H9 (cell line): Measurements from ENCODE around the gene SLC51A. TPM values are rescaled to one million over a fixed set of nuclear protein-coding genes. Genes with fewer than 3 reads are reported as not detected.

Experiments
- DNase-seq: peaks from one replicate; pipeline ENCODE4 v3.0.0-alpha.2; 2017
- H2AFZ ChIP-seq: one replicate; pipeline ENCODE4 v1.6.1; 2013; ENCODE audit warnings: mild to moderate bottlenecking, low read length, control low read depth, moderate library complexity
- H2AK5ac ChIP-seq: 2 replicates; pipeline ENCODE4 v1.6.1; 2013; ENCODE audit warnings: low read length, control low read depth, mixed read lengths; ENCODE audit not compliant: insufficient read length
- H2BK120ac ChIP-seq: one replicate; pipeline ENCODE4 v1.6.1; 2013; ENCODE audit warnings: low read depth, mild to moderate bottlenecking, low read length, control low read depth, inconsistent platforms; ENCODE audit not compliant: poor library complexity, severe bottlenecking
- H2BK12ac ChIP-seq: 2 replicates; pipeline ENCODE4 v1.6.1; 2013; ENCODE audit warnings: low read length, control low read depth, mixed read lengths, low read depth; ENCODE audit not compliant: insufficient read length
- H2BK15ac ChIP-seq: 2 replicates; pipeline ENCODE4 v1.6.1; 2013; ENCODE audit warnings: low read depth, low read length, control low read depth
- H2BK20ac ChIP-seq: one replicate; pipeline ENCODE4 v1.6.1; 2013; ENCODE audit warnings: low read depth, mild to moderate bottlenecking, low read length, control low read depth, inconsistent platforms; ENCODE audit not compliant: poor library complexity, severe bottlenecking
- H2BK5ac ChIP-seq: 2 replicates; pipeline ENCODE4 v1.6.1; 2013; ENCODE audit warnings: low read length, control low read depth, mixed read lengths; ENCODE audit not compliant: insufficient read length
- H3K14ac ChIP-seq: 2 replicates; pipeline ENCODE4 v1.6.1; 2013; ENCODE audit warnings: low read length, control low read depth; ENCODE audit not compliant: insufficient read depth
- H3K18ac ChIP-seq: 2 replicates; pipeline ENCODE4 v1.6.1; 2013; ENCODE audit warnings: low read depth, mild to moderate bottlenecking, mixed read lengths, low read length, control low read depth; ENCODE audit not compliant: insufficient read length
- H3K23ac ChIP-seq: 2 replicates; pipeline ENCODE4 v1.6.1; 2013; ENCODE audit warnings: low read length, control low read depth, mixed read lengths, low read depth; ENCODE audit not compliant: insufficient read length
- H3K23me2 ChIP-seq: 2 replicates; pipeline ENCODE4 v1.6.1; 2013; ENCODE audit warnings: low read depth, mild to moderate bottlenecking, mixed read lengths, low read length, control low read depth; ENCODE audit not compliant: insufficient read length, poor library complexity, severe bottlenecking
- H3K27ac ChIP-seq: 2 replicates; pipeline ENCODE4 v1.5.1; 2013; ENCODE audit warnings: low read length, control low read depth, mixed read lengths, low read depth; ENCODE audit not compliant: insufficient read length
- H3K27me3 ChIP-seq: 2 replicates; pipeline ENCODE4 v1.6.1; 2013; ENCODE audit warnings: low read length, control low read depth, inconsistent platforms; ENCODE audit not compliant: insufficient read depth
- H3K4ac ChIP-seq: 2 replicates; pipeline ENCODE4 v1.6.1; 2013; ENCODE audit warnings: low read depth, mild to moderate bottlenecking, control low read depth, inconsistent platforms, low read length, moderate library complexity
- H3K4me1 ChIP-seq: 2 replicates; pipeline ENCODE4 v1.6.1; 2013; ENCODE audit warnings: low read length, control low read depth, inconsistent platforms; ENCODE audit not compliant: insufficient read depth
- H3K4me2 ChIP-seq: 2 replicates; pipeline ENCODE4 v1.6.1; 2013; ENCODE audit warnings: low read length, control low read depth, mixed read lengths; ENCODE audit not compliant: insufficient read length, insufficient read depth
- H3K56ac ChIP-seq: 2 replicates; pipeline ENCODE4 v1.6.1; 2013; ENCODE audit warnings: low read depth, mild to moderate bottlenecking, mixed read lengths, low read length, control low read depth; ENCODE audit not compliant: insufficient read length
- H3K79me1 ChIP-seq: 2 replicates; pipeline ENCODE4 v1.6.1; 2013; ENCODE audit warnings: low read depth, mild to moderate bottlenecking, moderate library complexity, low read length, control low read depth, inconsistent platforms; ENCODE audit not compliant: insufficient read depth, poor library complexity, severe bottlenecking
- H3K79me2 ChIP-seq: 2 replicates; pipeline ENCODE4 v1.6.1; 2013; ENCODE audit warnings: low read length, control low read depth, inconsistent platforms; ENCODE audit not compliant: insufficient read depth
- H3K9ac ChIP-seq: 2 replicates; pipeline ENCODE4 v1.6.1; 2013; ENCODE audit warnings: low read length, control low read depth, mixed read lengths; ENCODE audit not compliant: insufficient read length; ENCODE audit errors: extremely low read depth
- H3K9me3 ChIP-seq: one replicate; pipeline ENCODE4 v1.6.1; 2013; ENCODE audit warnings: low read depth, low read length, inconsistent platforms; ENCODE audit not compliant: control insufficient read depth
- H3T11ph ChIP-seq: one replicate; pipeline ENCODE4 v1.6.1; 2013; ENCODE audit warnings: mild to moderate bottlenecking, low read length, control low read depth, inconsistent platforms
- H4K20me1 ChIP-seq: one replicate; pipeline ENCODE4 v1.6.1; 2013; ENCODE audit not compliant: control insufficient read depth, insufficient read length, insufficient read depth
- H4K5ac ChIP-seq: 2 replicates; pipeline ENCODE4 v1.6.1; 2013; ENCODE audit warnings: low read depth, mild to moderate bottlenecking, mixed read lengths, low read length, control low read depth; ENCODE audit not compliant: insufficient read length
- H4K8ac ChIP-seq: replicated peaks from 2 replicates; pipeline ENCODE4 v1.6.1; 2013; ENCODE audit warnings: low read length, control low read depth, mixed read lengths, low read depth; ENCODE audit not compliant: insufficient read length
- H4K91ac ChIP-seq: 2 replicates; pipeline ENCODE4 v1.6.1; 2013; ENCODE audit warnings: low read depth, mild to moderate bottlenecking, moderate library complexity, mixed read lengths, low read length, control low read depth; ENCODE audit not compliant: insufficient read length
- H3K27ac Mint-ChIP-seq, 3 experiments: 2 replicates in 2 of 3; 3 replicates in 1 of 3; pipeline ENCODE4 v1.8.0; 2020 to 2021; ENCODE audit warnings: mixed read lengths in 3 of 3, mild to moderate bottlenecking in 1 of 3, moderate library complexity in 1 of 3
- H3K27me3 Mint-ChIP-seq: 2 replicates; pipeline ENCODE4 v1.8.0; 2021; ENCODE audit warnings: low read depth, mild to moderate bottlenecking, moderate library complexity, mixed read lengths
- H3K36me3 Mint-ChIP-seq, 3 experiments: 2 replicates in 2 of 3; 3 replicates in 1 of 3; pipeline ENCODE4 v1.8.0; 2020 to 2021; ENCODE audit warnings: low read depth in 3 of 3, mixed read lengths in 3 of 3; ENCODE audit not compliant: insufficient read depth in 1 of 3
- H3K4me1 Mint-ChIP-seq, 2 experiments: 2 replicates each; pipeline ENCODE4 v1.8.0; 2020; ENCODE audit warnings: mixed read lengths in 2 of 2
- H3K4me3 Mint-ChIP-seq, 2 experiments: 2 replicates in 1 of 2; 3 replicates in 1 of 2; pipeline ENCODE4 v1.8.0; 2020 to 2021; ENCODE audit warnings: mild to moderate bottlenecking in 2 of 2, mixed read lengths in 2 of 2, moderate library complexity in 1 of 2
- H3K9me3 Mint-ChIP-seq, 2 experiments: 2 replicates in 1 of 2; 3 replicates in 1 of 2; pipeline ENCODE4 v1.8.0; 2020; ENCODE audit warnings: mild to moderate bottlenecking in 2 of 2, mixed read lengths in 2 of 2, moderate library complexity in 1 of 2
- CTCF ChIP-seq: fragments of 200-600 bp; sonication (generic); conservative IDR thresholded peaks from 3 replicates; pipeline ENCODE4 v1.8.0; 2021; ENCODE audit warnings: antibody characterized with exemption, mild to moderate bottlenecking
- WGBS: extraction: QIAGEN DNeasy Blood & Tissue Kit; methylation state at CpG from one replicate; pipeline ENCODE4 v1.1.7; 2013; ENCODE audit warnings: missing lambda C conversion rate, low lambda C conversion rate, mixed read lengths; ENCODE audit not compliant: insufficient read length; ENCODE audit errors: extremely low coverage; 5-methylcytosine and 5-hydroxymethylcytosine counted together
- total RNA-seq: library from RNA; stranded (reverse); gene quantifications from 2 replicates; pipeline ENCODE4 v1.2.1, GENCODE V29; 2021

Gene SLC51A
- total RNA-seq, 1 experiment from 2014 or later = 5.6 TPM

DNA sequence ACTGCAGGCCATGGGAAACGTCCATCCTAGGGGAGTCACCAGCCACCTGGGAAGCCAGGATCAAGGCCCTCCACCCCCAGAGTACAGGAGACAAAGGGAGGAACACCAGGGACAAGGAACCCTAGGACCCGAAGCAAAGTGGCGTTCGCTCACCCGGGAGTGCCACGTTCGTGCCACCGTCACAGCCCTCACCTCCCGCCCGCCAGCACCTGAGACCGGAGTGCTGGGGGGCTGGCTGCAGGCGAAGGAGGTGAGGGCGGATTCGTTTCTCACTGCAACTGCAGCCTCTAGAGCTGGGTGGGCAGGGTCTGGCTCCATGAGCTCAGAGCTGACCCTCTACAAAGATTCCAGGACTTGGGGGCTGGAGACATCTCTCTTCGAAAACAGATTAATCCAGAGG is 31.5 kb upstream of the SLC51A start:
- no peaks in the 10 kb centered on the region for H3K27me3 Mint-ChIP-seq
- H3K9me3 ChIP-seq = no peaks in the 10 kb centered on the region
- H3K4me3 Mint-ChIP-seq = no peak overlapping the region
- no peak overlapping the region for H3T11ph ChIP-seq
- peak overlapping the region; percentile 27 for H4K91ac ChIP-seq
- H4K8ac ChIP-seq = no peak overlapping the region
- no peaks in the 10 kb centered on the region for H3K23me2 ChIP-seq
- H2BK12ac ChIP-seq = no peak overlapping the region
- H3K9ac ChIP-seq = no peak overlapping the region
- H2BK20ac ChIP-seq = no peak overlapping the region
- H3K4me1 ChIP-seq = no peaks in the 10 kb centered on the region
- H3K27me3 ChIP-seq = no peaks in the 10 kb centered on the region
- no peak for DNase-seq
- no peak overlapping the region for H3K14ac ChIP-seq
- H3K4ac ChIP-seq = no peak overlapping the region
- H2AFZ ChIP-seq = no peak overlapping the region
- no peaks in the 10 kb centered on the region for H3K9me3 Mint-ChIP-seq
- no peak overlapping the region; the same call in 1 of the 2 replicates for H2BK15ac ChIP-seq
- no CpG with 5 or more reads among the region's 15 CpGs for WGBS
- no peak overlapping the region for H3K27ac ChIP-seq
- H3K18ac ChIP-seq = peak overlapping the region; percentile 29
- H2BK5ac ChIP-seq = no peak overlapping the region
- no peak overlapping the region for H3K4me2 ChIP-seq
- no peak overlapping the region for H3K27ac Mint-ChIP-seq
- no peak overlapping the region for H2AK5ac ChIP-seq
- no peaks in the 10 kb centered on the region for H3K79me2 ChIP-seq
- no peak overlapping the region for H2BK120ac ChIP-seq
- no peak for TF ChIP-seq CTCF
- H4K5ac ChIP-seq = no peak overlapping the region
- H3K56ac ChIP-seq = no peak overlapping the region
- no peaks in the 10 kb centered on the region for H4K20me1 ChIP-seq
- H3K79me1 ChIP-seq = no peaks in the 10 kb centered on the region
- peaks cover 15 to 18% of the 10 kb centered on the region in 2 experiments for H3K4me1 Mint-ChIP-seq
- no peaks in the 10 kb centered on the region for H3K36me3 Mint-ChIP-seq
- H3K23ac ChIP-seq = no peak overlapping the region
